ENCODE data around the gene MARF1. TPM values are rescaled to one million over a fixed set of nuclear protein-coding genes. Genes with fewer than 3 reads are reported as not detected.

MARF1 gene
- polyA plus RNA-seq, 3 donors: 5.7 to 39.9 (median 9.8) TPM

GRCh38 chr16:15587152-15587825, 55.7 kb downstream of the MARF1 start:
- peak overlapping the region in 1 of 2 donors; percentile 17 for H3K4me3 Mint-ChIP-seq
- 95% methylated on average over 15 of the region's 17 CpGs for WGBS (ENCODE audit: insufficient coverage)

DNA sequence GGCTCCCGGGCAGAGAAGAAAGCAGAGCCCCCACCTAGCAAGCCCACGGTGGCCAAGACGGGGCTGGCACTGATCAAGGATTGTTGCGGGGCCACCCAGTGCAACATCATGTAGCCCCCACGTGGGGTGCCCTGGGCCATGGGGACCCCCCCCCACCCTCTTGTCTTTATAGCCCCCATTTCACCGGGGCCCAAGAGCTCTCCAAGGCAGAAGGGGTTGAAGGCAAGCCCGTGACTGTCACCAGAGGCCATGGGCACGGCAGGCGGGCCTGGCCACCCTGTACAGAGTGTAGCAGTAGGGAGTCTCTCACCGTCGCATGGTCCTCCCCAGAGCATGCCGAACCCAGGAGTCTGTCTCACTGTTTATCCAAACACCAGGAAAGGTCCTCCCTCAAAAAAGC, 56.2 kb downstream of the MARF1 start:
- H3K4me1 ChIP-seq (ENCODE audit: control insufficient read depth in 1 of 2, insufficient read depth in 2 of 2, low read length in 2 of 2): peaks cover 37 to 46% of the 10 kb centered on the region in 2 donors
- no peaks in the 10 kb centered on the region for H4K20me1 ChIP-seq (ENCODE audit: insufficient read depth, low read length)
- intact Hi-C loops (cut with micrococcal nuclease): no loop called here
- H3K4me1 Mint-ChIP-seq: peaks cover 54% of the 10 kb centered on the region
- WGBS (ENCODE audit: insufficient coverage): 97% methylated on average over 5 of the region's 12 CpGs
- H3K4me3 Mint-ChIP-seq: no peak overlapping the region
- peaks cover 0 to 10% of the 10 kb centered on the region in 2 donors for H3K36me3 ChIP-seq (replicated peaks in 1 of 2; ENCODE audit: control insufficient read depth in 1 of 2, insufficient read depth in 2 of 2, low read length in 2 of 2)
- no peak overlapping the region for H3K4me3 ChIP-seq (replicated peaks in 1 of 3; ENCODE audit: low read depth in 2 of 3, low read length in 3 of 3)
- peaks cover 0 to 2% (median 0%) of the 10 kb centered on the region in 3 donors for H3K27me3 Mint-ChIP-seq (ENCODE audit: low read depth in 3 of 3)
- H3K4me2 ChIP-seq (replicated peaks; ENCODE audit: extremely low read depth, low read length, poor library complexity, severe bottlenecking): no peak overlapping the region
- DNase-seq: no peak
- H3K9me3 Mint-ChIP-seq: peaks cover 9 to 14% (median 11%) of the 10 kb centered on the region in 7 donors
- no peak overlapping the region for H3K9ac ChIP-seq (ENCODE audit: insufficient read depth, low read length, poor library complexity, severe bottlenecking)
- H3K36me3 Mint-ChIP-seq: peaks cover 23 to 32% of the 10 kb centered on the region in 2 donors
- TF ChIP-seq CTCF (IDR thresholded peaks at IDR 0.05): no peak
- no peaks in the 10 kb centered on the region for H3K27me3 ChIP-seq (ENCODE audit: control insufficient read depth in 2 of 2, insufficient read depth in 2 of 2, low read length in 2 of 2)
- H3K27ac ChIP-seq (ENCODE audit: low read depth in 1 of 2, low read length in 2 of 2): no peak overlapping the region
- peaks cover 0 to 6% of the 10 kb centered on the region in 2 donors for H3K9me3 ChIP-seq (replicated peaks in 1 of 2; ENCODE audit: control insufficient read depth in 1 of 2, insufficient read depth in 1 of 2, low read length in 2 of 2)
- H2AFZ ChIP-seq (ENCODE audit: insufficient read depth, low read depth, low read length, poor library complexity, severe bottlenecking): no peak overlapping the region
- H3K79me2 ChIP-seq (ENCODE audit: insufficient read depth, low read length): no peaks in the 10 kb centered on the region
- H3K27ac Mint-ChIP-seq: peak overlapping the region in 2 of 7 donors; percentile 50 to 83

More at GRCh38 chr16:15587152-15587825, 55.7 kb downstream of the MARF1 start:
- H3K27ac Mint-ChIP-seq: peak overlapping the region in 6 of 7 donors; percentile 50 to 99 (median 66)
- H3K27ac ChIP-seq (ENCODE audit: low read depth in 1 of 2, low read length in 2 of 2): peak overlapping the region in 1 of 2 donors; percentile 93
- H3K27me3 ChIP-seq (ENCODE audit: control insufficient read depth in 2 of 2, insufficient read depth in 2 of 2, low read length in 2 of 2): no peaks in the 10 kb centered on the region
- H2AFZ ChIP-seq (ENCODE audit: insufficient read depth, low read depth, low read length, poor library complexity, severe bottlenecking): no peak overlapping the region
- peaks cover 52% of the 10 kb centered on the region for H3K4me1 Mint-ChIP-seq
- peaks cover 0 to 6% of the 10 kb centered on the region in 2 donors for H3K9me3 ChIP-seq (replicated peaks in 1 of 2; ENCODE audit: control insufficient read depth in 1 of 2, insufficient read depth in 1 of 2, low read length in 2 of 2)
- H3K9ac ChIP-seq (ENCODE audit: insufficient read depth, low read length, poor library complexity, severe bottlenecking): no peak overlapping the region
- peaks cover 0 to 10% of the 10 kb centered on the region in 2 donors for H3K36me3 ChIP-seq (replicated peaks in 1 of 2; ENCODE audit: control insufficient read depth in 1 of 2, insufficient read depth in 2 of 2, low read length in 2 of 2)
- H3K36me3 Mint-ChIP-seq: peaks cover 23 to 32% of the 10 kb centered on the region in 2 donors
- H4K20me1 ChIP-seq (ENCODE audit: insufficient read depth, low read length): no peaks in the 10 kb centered on the region
- peaks cover 9 to 14% (median 11%) of the 10 kb centered on the region in 7 donors for H3K9me3 Mint-ChIP-seq
- H3K4me1 ChIP-seq (ENCODE audit: control insufficient read depth in 1 of 2, insufficient read depth in 2 of 2, low read length in 2 of 2): peaks cover 41 to 46% of the 10 kb centered on the region in 2 donors
- intact Hi-C loops (cut with micrococcal nuclease): no loop called here
- TF ChIP-seq CTCF (IDR thresholded peaks at IDR 0.05): no peak
- no peaks in the 10 kb centered on the region for H3K79me2 ChIP-seq (ENCODE audit: insufficient read depth, low read length)
- DNase-seq: no peak
- H3K27me3 Mint-ChIP-seq (ENCODE audit: low read depth in 3 of 3): peaks cover 0 to 2% (median 0%) of the 10 kb centered on the region in 3 donors
- no peak overlapping the region for H3K4me2 ChIP-seq (replicated peaks; ENCODE audit: extremely low read depth, low read length, poor library complexity, severe bottlenecking)
- H3K4me3 ChIP-seq (replicated peaks in 1 of 3; ENCODE audit: low read depth in 2 of 3, low read length in 3 of 3): no peak overlapping the region
